Measurements from ENCODE around the gene FTSJ3.

Gene FTSJ3

DNA sequence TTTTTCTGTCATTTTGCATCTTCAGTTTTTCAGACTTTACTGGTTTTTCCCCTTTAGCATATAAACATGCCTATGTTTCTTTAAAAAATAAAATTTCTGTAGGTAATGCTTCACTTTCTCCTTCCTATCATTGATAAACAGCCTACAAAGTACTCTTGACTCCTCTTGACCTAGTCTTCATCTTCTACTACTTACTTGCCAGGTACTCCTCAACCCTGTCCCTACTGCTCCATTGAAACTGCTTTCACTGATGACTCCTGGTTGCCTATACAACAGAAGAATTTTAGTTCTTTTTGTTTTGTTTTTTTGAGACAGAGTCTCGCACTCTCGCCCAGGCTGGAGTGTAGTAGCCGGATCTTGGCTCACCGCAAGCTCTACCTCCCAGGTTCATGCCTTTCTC is 46.5 kb downstream of the FTSJ3 start:
- DNase-seq, result no peak

DNA sequence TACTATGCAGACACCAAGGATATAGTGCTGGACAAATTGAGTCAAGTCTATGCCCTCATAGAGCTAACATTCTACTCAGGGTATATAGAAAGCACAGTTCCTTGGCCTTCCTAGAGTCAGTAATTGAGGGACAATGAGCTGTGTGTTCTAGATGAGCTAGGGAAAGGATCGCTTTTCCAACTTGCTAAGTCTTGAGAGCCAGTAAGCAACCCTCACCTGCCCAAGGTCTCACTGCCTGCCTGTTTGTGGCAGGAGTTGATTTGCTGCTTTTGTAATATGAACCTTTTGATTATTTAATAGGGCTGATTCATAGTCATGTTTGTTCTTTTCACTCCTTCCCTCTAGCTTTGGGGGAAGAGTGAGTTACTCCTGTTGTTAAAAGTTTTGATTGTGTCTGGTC is 47.0 kb downstream of the FTSJ3 start:
- no peak for DNase-seq

DNA sequence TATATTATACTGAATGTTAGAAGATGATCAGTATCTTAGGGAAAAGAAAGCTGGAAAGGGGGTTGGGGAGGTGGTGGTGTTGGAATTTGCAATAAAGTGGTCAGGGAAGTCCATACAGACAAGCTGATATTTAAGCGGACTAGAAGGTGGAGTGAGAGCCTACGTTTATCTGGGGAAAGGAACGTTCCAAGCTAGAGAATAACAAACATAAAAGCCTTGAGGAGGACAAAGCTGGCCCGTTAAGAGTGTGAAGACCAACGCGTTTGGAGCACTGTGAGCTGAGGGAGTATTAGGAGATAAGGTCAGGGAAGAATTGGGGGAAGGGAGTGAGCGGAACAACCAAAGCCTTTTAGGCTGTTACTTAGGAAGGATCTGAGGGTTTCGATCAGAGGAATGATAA is 52.0 kb downstream of the FTSJ3 start:
- peak; percentile 23 for DNase-seq

GRCh38 chr17:63774969-63775265 is 52.5 kb downstream of the FTSJ3 start:
- peak; percentile 60 for DNase-seq

- DNase-seq, result no peak
Measured at GRCh38 chr17:63774141-63774968, 53.1 kb downstream of the FTSJ3 start, which contains the start of gene DDX42. Gene DDX42 (plus strand): TSS chr17:63774170. CDS start chr17:63787050, 12,880 bp downstream.

GRCh38 chr17:63773272-63774140 is 54.0 kb downstream of the FTSJ3 start, which contains the start of gene CCDC47:
Gene CCDC47 (minus strand): TSS chr17:63773597. CDS start chr17:63766175, 7,422 bp downstream.
- peak; percentile 100 for DNase-seq

- peak; percentile 62 for DNase-seq
Measured at GRCh38 chr17:63772801-63773271, 54.6 kb downstream of the FTSJ3 start.

Data from hematopoietic multipotent progenitor cell treated with erythropoietin and hydrocortisone succinate and interleukin-3 and kit ligand, for 4 days (in vitro differentiated cells).